Body of pancreas (tissue), 4 donors: ENCODE measurements around the gene ZCCHC17.

ENCODE experiments used
- CTCF ChIP-seq, 7 experiments: fragments of 450-650 bp in 4 of 7; fragments of 200-600 bp in 3 of 7; sonication (generic) in 3 of 7; IDR thresholded peaks; one replicate each; pipeline ENCODE4 v1.5.1; 2016 to 2019; ENCODE audit warnings: antibody characterized with exemption in 7 of 7
- POLR2A ChIP-seq, 3 donors: fragments of 450-650 bp; IDR thresholded peaks; one replicate each; pipeline ENCODE4 v1.6.1; 2016; ENCODE audit warnings: antibody characterized with exemption in 3 of 3, mild to moderate bottlenecking in 2 of 3

- TF ChIP-seq POLR2A (IDR thresholded peaks at IDR 0.05) (no peak), CTCF (IDR thresholded peaks at IDR 0.05) (no peak)
Observed at GRCh38 chr1:31295874-31296485, 852 bp upstream of the ZCCHC17 start.
